RPMI8226 (cell line): ENCODE results near the gene ORAI3.

Experiments
- DNase-seq: peaks from one replicate; pipeline ENCODE4 v3.0.0-alpha.2; 2015

Gene ORAI3

DNA sequence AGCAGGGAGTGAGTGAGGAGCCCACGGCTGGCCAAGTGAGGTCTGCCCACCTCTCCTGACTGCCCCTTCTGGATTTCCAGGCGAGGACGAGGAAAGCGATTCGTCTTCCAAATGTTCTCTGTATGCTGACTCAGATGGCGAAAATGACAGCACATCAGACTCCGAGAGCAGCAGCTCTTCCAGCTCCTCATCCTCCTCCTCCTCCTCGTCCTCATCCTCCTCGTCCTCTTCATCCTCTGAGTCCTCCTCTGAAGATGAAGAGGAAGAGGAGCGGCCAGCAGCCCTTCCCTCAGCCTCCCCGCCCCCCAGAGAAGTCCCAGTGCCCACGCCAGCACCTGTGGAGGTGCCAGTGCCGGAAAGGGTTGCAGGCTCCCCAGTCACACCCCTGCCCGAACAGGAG is 22.4 kb downstream of the ORAI3 start:
- no peak for DNase-seq

GRCh38 chr16:30972872-30973271 is 24.0 kb downstream of the ORAI3 start:
- no peak for DNase-seq

DNA sequence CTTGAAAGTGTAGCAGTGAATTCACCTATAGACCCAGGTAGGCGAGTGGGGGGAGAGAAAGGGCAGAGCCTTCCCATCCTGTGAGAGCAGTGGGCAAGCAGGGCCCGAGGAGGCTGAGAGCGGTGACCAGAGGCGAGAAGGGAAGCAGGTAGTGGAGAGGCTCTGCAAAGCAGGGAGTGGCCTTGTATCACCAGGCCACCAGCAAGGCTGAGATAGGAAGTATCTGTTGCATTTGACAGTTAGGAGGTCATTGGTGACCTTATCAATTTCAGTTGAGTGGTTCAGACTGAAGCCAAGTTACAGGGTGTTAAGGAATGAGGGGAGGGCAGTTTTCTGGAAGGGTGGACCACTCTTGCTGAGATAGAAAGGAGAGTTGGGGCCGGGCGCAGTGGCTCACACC is 25.5 kb downstream of the ORAI3 start:
- DNase-seq = no peak

DNA sequence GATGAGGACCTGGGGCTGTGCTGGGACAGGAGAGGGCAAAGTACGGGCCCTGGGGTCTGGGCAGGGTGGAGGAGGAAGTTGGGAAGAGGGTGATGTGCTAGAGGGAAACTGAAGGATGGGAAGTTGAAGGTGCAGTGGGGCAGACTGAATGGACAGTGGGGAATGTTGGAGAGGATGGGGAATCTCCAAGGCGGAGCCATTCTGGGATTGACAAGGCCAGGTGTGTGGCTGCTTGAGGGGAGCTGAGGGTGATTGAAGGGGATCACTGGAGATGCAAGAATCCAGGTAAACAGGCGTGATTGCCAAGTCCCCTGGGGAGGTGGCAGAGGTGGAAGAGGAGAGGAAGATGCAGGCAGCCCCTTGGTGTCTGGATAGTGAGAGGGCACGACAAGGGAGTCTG is 27.6 kb downstream of the ORAI3 start:
- DNase-seq = no peak

DNA sequence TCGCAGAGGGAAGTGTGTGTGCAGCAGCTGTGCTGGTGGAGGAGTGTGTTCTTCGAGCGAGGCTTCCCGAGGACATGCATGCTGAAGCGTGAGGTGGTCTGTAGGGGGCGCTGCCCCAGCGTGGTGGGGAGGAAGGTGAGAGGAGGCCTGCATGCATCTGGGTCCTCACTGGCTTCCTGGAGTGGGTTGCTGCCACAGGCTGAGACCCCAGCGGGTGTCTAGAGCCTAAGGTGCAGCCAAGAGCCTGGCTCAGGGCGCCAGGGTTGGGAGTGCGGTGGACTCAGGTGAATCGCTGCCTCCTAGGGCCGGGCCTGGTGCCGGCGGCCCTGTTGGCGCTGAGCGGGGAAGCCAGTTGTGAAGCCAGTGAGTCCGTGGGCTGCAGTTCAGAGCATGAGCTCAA is 28.6 kb downstream of the ORAI3 start:
- no peak for DNase-seq

DNA sequence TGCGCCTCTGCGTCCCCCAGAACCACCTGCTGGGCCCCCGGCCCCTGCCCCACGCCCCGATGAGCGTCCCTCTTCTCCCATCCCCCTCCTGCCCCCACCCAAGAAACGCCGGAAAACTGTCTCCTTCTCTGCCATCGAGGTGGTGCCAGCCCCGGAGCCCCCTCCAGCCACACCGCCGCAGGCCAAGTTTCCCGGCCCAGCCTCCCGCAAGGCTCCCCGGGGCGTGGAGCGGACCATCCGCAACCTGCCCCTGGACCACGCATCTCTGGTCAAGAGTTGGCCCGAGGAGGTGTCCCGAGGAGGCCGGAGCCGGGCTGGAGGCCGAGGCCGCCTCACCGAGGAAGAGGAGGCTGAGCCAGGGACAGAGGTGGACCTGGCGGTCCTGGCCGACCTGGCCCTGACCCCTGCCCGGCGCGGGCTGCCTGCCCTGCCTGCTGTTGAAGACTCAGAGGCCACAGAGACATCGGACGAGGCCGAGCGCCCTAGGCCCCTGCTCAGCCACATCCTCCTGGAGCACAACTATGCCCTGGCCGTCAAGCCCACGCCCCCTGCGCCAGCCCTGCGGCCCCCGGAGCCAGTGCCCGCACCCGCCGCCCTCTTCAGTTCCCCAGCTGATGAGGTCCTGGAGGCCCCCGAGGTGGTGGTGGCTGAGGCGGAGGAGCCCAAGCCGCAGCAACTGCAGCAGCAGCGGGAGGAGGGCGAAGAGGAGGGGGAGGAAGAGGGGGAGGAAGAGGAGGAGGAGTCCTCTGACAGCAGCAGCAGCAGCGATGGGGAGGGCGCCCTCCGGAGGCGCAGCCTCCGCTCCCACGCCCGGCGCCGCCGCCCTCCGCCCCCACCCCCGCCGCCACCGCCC is 30.5 kb downstream of the ORAI3 start:
- DNase-seq = no peak

GRCh38 chr16:30980023-30980371 is 31.1 kb downstream of the ORAI3 start:
- no peak for DNase-seq

- DNase-seq = no peak
Measured at GRCh38 chr16:30980434-30980833, 31.6 kb downstream of the ORAI3 start.

GRCh38 chr16:30980959-30981358 is 32.1 kb downstream of the ORAI3 start:
- no peak for DNase-seq

DNA sequence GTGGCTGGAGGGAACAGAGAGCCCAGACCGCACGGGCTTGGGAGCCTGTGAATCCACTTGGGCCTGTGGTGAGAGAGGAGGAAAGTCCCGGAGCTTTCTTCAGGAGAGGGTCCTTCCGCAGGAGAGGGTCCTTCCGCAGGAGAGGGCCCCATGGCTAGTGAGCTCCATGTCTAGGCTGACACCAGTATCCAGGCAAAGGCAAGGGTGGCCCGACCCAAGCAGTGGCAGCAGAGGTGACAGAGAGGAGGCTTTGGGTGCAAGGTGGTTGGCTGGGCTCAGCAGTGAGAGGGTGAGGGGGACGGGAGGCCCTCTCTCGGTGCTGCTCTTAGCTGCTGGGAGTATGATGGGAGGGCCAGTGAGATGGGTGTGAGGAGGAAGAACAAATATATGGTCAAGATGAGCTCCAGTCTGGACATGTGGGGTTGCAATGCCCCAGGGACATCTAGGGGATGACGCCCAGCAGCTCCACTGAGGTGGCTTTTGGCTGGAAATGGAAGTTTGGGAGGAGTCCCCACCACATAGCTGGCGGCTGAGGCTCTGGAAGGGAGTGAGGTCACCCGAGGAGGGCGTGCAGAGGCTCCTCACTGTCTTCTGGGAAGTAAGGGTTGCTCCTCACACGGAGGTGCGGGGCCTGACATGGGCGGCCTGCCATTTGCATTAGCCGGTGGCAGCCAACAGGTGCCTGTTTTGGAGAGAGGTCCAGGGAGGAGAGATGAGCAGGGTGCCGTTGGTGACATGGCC is 33.9 kb downstream of the ORAI3 start:
- no peak for DNase-seq

GRCh38 chr16:30983289-30983889 is 34.5 kb downstream of the ORAI3 start:
- no peak for DNase-seq

- no peak for DNase-seq
Measured at GRCh38 chr16:30983898-30984610, 35.2 kb downstream of the ORAI3 start.

- peak; percentile 90 for DNase-seq
Measured at GRCh38 chr16:30984669-30985400, 36.0 kb downstream of the ORAI3 start, which contains the start of gene HSD3B7. Gene HSD3B7, plus strand, starts transcription at chr16:30985207. Its CDS starts 452 bp downstream, at chr16:30985659.

GRCh38 chr16:30985401-30986128 is 36.7 kb downstream of the ORAI3 start:
- peak; percentile 93 for DNase-seq

GRCh38 chr16:30986129-30986991 is 37.5 kb downstream of the ORAI3 start:
- no peak for DNase-seq

DNA sequence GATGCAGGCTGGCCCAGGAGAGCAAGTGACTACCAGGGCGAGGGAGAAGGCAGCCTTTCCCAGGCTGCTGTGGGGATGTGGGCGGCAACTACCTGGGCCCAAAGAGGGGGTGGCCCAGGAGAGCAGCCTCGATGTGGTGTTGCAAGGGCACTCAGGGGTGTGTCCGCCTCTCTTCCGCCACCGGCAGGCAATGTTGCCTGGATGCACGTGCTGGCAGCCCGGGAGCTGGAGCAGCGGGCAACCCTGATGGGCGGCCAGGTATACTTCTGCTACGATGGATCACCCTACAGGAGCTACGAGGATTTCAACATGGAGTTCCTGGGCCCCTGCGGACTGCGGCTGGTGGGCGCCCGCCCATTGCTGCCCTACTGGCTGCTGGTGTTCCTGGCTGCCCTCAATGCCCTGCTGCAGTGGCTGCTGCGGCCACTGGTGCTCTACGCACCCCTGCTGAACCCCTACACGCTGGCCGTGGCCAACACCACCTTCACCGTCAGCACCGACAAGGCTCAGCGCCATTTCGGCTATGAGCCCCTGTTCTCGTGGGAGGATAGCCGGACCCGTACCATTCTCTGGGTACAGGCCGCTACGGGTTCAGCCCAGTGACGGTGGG is 38.8 kb downstream of the ORAI3 start:
- no peak for DNase-seq

DNA sequence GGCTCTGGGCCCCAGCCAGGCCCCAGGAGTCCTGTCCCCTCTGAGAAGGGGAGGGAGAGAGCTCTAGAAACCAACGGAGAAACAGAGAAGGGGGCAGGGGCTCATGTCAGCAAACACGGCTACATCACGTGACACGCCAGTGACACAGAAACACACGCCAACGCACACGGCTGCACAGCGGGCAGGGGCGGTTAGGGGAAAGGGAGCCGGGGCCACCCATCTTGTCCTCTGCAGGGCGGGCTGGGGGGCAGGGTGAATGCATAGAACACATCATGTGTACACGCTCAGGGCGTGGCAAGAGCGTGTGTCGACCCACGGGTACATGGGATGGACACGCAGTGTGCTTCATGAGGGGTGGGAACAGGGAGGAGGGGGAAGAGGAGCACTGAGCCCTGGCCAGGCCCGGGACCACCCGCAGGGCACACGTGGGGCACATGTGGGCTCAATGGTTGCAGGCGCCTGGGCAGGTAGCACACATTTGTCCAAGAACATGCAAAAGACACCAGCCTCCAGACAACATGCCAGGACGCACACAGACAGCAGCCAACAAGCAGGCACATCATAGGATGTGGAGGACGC is 40.7 kb downstream of the ORAI3 start:
- DNase-seq = no peak

DNA sequence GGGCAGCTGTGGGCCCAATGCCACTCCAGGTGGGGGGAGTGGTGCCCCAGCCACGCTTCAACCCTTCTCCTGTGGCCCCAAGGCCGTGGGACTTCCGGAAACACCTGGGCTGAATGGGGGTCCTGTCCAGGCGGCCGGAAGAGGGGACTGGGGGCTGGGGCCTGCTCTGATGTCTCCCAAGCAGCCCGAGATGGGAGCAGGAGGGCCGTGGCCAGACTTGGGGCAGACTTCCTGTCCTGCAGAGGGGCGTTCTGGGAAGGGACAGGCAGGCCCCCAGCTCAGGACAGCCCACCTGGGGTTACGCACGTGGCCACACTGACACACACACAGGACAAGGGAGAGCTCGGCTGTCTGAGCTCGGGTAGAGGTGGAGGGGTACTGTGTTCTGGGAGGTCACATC is 41.2 kb downstream of the ORAI3 start:
- no peak for DNase-seq

GRCh38 chr16:30991052-30991451 is 42.2 kb downstream of the ORAI3 start:
- no peak for DNase-seq

DNA sequence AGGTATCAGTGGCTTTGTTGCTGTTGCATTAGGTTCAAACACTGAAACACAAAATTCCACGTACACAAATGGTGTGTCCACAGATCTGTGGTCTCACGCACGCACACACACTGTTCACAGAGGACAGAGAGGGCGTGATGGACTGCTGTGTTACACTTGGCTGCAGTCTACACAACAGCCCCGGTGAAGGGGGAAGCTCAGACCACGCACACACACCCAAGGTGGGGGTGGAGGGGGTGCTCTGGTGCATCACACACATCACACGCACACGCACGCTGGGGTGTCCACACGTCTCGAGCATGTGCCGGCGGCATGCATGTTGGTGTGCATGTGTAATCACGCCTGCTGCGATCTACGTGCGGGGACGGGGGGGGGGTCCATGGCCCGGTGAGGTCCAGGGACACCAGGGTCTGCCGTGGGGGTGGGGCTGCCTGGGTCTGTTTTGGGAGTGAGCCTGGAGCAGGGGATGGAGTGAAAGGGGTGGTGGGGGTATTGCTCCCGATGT is 43.5 kb downstream of the ORAI3 start:
- no peak for DNase-seq
